GM18519 (cell line): ENCODE results near the gene RPP30.

Experiments
- ATAC-seq: cut with Tn5 transposase; IDR thresholded peaks from one replicate; pipeline ENCODE4 v1.9.1; 2021; ENCODE audit warnings: mild to moderate bottlenecking, moderate library complexity; ENCODE audit not compliant: unreplicated experiment, low FRiP score

RPP30 gene

GRCh38 chr10:90915766-90916075 lies 43.9 kb downstream of the RPP30 start:
- ATAC-seq, result no peak

- no peak for ATAC-seq
These were observed 44.8 kb downstream of the RPP30 start for GRCh38 chr10:90916392-90917237.

GRCh38 chr10:90917238-90917967 lies 45.6 kb downstream of the RPP30 start:
- ATAC-seq, result no peak

GRCh38 chr10:90917968-90918318 lies 46.2 kb downstream of the RPP30 start:
- ATAC-seq, result no peak

GRCh38 chr10:90919683-90920574 lies 48.2 kb downstream of the RPP30 start:
- ATAC-seq, result no peak

GRCh38 chr10:90920986-90921666 lies 49.4 kb downstream of the RPP30 start, which contains the start of gene ANKRD1:
ANKRD1 (minus strand) TSS chr10:90921087; CDS start chr10:90921027, 60 bp downstream.
- no peak for ATAC-seq

GRCh38 chr10:90921906-90922305 lies 50.1 kb downstream of the RPP30 start:
- no peak for ATAC-seq

- no peak for ATAC-seq
These were observed 51.4 kb downstream of the RPP30 start for GRCh38 chr10:90923111-90923731.

- no peak for ATAC-seq
These were observed 52.8 kb downstream of the RPP30 start for GRCh38 chr10:90924552-90924951.

GRCh38 chr10:90925079-90926029 lies 53.6 kb downstream of the RPP30 start:
- no peak for ATAC-seq

- no peak for ATAC-seq
These were observed 55.5 kb downstream of the RPP30 start for GRCh38 chr10:90927293-90927692.

GRCh38 chr10:90929179-90929578 lies 57.4 kb downstream of the RPP30 start:
- ATAC-seq, result no peak

- ATAC-seq, result no peak
These were observed 58.5 kb downstream of the RPP30 start for GRCh38 chr10:90930070-90930837.

GRCh38 chr10:90930971-90931871 lies 59.4 kb downstream of the RPP30 start:
- ATAC-seq, result no peak

GRCh38 chr10:90935581-90936275 lies 64.0 kb downstream of the RPP30 start:
- ATAC-seq, result no peak

GRCh38 chr10:90936276-90936659 lies 64.5 kb downstream of the RPP30 start:
- no peak for ATAC-seq
